ENCODE measurements around the gene SYT4.
"Not testable (repeated sequence)": the region's sequence is repeated elsewhere in the genome, so short reads cannot be mapped to it uniquely, and the experiment has no call there.

Gene SYT4, protein sequence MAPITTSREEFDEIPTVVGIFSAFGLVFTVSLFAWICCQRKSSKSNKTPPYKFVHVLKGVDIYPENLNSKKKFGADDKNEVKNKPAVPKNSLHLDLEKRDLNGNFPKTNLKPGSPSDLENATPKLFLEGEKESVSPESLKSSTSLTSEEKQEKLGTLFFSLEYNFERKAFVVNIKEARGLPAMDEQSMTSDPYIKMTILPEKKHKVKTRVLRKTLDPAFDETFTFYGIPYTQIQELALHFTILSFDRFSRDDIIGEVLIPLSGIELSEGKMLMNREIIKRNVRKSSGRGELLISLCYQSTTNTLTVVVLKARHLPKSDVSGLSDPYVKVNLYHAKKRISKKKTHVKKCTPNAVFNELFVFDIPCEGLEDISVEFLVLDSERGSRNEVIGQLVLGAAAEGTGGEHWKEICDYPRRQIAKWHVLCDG

DNA sequence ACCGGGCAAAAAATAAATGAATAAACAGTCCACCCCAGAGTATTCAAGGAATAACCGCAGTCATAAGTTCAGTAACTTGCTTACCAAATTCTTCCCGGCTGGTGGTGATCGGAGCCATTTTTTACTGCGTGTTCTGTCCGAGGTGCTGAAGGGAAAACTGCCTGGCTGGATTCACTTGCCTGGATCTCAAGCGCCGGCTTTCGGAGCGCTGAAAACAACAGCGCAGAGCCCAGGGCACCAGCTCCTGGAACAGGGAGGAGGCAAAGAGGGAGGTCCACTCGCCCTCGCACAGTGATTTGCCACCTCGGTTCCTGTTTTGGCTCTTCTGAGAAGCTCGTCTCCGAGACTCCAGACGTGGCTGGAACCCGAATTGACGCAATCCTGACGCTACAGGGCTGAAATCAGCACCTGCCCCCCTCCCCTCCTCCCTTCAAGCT is at the start of gene SYT4:
SYT4 (minus strand) TSS at position 327 of the 437 bp plus-strand sequence; CDS start at position 118, 209 bp downstream.
- peak; percentile 92 for DNase-seq

DNA sequence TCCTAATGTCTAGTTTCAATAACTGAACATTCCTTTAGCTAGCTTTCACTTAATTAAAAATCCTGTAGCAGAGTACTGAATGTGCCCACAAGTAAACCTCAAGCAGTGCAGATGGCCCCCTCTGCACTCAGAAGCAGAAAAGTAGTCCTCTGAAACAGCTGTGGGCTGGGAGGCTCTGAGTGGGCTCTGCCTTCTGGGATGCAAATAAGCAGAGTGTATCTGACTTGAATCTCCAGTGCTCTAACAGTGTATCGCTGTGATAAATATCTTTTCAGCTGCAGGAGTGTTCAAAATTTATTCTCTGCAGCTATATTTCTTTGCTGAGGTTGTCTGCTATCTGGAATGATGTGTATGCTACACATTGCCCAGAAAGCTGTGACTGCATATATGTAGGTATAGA is 44.8 kb upstream of the SYT4 start:
- DNase-seq, result no peak

DNA sequence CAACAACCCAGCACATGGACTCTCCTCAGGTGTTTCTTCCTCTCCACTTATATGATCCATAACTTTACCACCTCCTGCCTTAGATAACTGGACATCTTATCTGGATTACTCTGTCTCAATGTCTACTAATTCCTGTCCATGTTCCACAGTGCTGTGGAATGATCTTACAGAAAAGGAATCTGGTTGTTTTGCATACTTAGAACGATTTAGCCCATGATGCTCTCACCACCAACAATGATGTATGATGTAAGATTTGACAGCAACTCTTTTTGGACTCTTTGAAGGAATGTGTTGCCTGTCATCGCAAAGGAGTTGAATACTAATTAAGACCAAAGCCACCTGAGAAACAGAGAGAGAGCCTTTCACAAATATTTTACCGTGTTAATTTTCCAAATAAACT is 37.7 kb upstream of the SYT4 start:
- DNase-seq, result no peak

DNA sequence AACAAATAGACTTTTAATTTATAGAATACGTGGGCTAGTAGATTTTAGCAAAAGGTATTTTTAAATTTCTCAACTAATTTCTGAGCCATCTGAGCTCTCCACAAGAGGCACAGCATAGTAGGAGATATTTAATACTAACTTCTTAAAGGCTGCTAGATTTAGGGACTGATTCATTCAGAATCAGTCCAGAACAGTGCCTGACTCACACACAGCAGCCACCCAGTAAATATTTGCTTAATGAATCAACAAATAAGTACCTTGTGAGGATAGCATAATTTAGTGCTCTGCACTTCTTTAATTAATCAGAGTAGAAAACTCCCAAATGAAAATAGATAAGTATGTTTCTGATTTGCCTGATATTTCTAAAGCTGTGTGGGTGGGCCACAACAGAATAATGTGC is 35.6 kb upstream of the SYT4 start:
- no peak for DNase-seq

DNA sequence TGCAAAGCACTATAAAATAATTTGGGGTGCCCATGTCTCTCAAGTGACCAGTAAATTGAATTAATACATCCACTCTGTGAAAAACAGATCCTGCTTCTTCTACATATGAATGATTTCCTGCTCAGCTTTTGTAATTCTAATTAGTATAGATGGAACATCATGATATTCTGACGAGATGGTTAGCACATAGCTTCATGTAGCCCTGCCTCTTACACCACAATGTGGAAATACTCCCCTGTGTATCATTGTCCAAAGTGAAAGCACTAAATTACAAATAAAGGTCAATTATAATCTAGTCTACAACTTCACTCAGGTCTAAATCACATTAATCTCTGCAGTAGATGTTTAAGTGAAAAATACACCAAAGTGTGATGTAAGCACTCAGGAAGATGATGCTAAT is 32.9 kb upstream of the SYT4 start:
- DNase-seq, result no peak

DNA sequence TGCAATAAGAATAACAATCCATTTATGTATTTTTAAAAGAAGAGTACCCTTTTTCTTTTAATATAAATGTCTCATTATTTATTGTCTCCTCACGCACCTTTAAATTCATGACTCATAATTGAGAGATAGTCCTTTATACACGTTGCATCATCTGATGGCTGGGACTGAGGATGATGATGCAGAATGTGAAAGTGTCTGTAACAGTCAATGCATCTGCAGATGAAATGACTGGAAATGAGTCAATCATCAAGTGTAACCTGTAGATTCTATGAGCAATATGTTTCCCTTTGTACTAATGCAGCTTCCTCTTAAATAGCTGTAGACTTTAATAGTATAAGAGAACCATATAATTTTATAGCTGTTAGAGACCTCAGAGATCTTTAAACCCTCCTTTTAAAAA is 26.1 kb upstream of the SYT4 start:
- no peak for DNase-seq

DNA sequence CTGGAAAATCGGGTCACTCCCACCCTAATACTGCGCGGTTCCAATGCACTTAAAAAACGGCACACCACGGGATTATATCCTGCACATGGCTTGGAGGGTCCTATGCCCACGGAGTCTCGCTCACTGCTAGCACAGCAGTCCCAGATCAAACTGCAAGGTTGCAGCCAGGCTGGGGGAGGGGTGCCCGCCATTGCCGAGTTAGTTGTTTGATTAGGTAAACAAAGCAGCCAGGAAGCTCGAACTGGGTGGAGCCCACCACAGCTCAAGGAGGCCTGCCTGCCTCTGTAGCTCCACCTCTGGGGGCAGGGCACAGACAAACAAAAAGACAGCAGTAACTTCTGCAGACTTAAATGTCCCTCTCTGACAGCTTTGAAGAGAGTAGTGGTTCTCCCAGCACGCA is 8.9 kb upstream of the SYT4 start:
- not testable (repeated sequence) for DNase-seq

DNA sequence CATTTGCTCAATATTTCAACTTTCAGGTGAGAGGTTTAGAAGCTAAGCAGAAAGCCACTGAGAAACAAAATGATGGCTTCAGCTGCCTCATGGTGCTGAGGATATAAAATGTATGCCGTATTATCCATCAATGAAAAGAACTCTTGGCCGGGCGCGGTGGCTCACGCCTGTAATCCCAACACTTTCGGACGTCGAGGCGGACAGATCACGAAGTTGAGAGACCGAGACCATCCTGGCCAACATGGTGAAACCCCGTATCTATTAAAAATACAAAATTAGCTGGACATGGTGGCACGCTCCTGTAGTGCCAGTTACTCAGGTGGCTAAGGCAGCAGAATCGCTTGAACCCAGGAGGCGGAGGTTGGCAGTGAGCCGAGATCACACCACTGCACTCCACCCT is 6.0 kb upstream of the SYT4 start:
- DNase-seq, result no peak

DNA sequence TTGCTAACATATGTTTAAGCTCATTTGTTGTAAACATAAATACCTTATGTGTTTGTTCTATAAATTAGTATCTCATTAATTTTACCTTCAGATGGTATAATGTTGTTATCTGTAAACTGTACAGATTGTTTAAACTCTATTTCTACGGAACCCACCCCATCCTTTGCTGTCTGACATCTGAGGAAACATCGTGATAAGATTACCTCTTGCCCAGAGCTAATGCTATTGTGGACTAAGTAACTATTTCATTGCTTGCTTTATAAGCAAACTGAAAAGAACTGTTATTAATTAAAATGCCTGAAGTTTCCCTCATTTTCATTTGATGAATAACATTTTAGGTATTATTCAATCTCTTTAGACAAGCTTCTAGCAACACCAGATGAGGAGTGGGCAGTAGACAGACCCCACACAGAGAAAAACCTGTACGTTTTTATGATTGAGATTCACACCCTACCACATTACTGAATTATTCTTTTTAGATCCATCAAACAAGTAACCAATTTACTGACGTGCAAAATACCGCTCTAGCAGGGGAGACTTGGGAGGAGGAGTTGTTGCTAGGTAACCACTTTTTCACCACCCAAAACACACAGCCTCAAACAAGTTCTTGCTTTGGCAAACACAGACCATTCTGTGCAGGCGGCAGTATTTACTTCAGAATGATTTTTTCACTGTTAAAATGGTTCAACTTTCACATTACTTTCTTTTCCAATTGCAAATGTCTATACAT is 1.9 kb upstream of the SYT4 start:
- DNase-seq, result no peak

DNA sequence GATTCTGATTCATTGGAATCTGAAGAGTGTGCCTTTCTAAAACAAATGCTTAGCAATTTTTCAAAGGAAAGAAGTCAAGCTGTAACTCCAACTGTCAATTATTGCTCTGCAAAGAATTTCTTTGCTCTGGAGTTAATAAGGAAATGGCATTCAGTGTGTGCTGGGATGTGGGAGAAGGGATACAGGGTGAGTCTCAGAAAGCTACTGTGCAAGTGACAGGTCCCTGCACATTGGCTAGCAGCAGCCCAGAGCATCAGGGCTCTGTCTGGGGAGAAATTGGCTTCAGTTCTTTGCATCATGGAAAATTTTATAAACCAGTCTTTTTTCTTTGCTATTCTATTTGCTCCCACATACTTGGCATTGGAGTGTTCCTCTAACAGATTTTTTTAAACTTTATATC is 1.1 kb upstream of the SYT4 start:
- no peak for DNase-seq

DNA sequence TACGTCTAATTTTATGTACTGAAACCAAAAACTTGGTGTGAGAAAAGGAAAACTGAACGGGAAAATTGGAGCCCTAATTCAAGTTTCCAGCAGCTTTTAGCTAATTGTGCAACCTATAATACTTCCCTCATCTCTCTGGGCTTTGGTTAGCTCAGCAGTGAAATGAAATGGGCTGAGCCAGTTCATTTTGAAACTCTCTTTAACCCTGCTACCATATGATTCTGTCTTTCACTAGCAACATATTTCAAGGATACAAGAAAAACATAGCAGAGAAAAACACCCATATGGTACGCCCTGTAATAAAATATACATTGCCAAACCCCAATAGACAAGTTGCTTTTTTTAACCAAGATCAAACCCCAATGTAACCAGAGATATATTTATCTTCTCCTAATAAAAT is 799 bp downstream of the SYT4 start:
- DNase-seq, result no peak

DNA sequence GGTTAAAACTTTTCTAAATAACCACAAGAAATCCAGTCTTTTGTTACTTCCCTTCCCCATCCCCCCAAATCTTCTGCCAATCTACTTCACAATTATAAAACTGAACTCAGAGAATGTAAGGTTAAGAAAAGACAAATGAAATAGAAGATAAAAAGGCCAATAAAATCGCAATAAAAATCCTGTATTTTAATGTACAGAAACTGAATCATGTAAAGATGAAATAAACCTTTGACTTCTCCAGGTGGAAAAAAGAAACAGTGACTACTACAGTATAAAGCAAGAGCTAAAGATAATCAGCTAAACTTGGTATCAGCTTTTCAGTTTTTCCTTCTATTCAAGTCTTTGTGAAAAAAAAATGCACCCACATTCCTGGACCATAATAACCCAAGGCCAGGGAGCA is 1.7 kb downstream of the SYT4 start:
- no peak for DNase-seq

DNA sequence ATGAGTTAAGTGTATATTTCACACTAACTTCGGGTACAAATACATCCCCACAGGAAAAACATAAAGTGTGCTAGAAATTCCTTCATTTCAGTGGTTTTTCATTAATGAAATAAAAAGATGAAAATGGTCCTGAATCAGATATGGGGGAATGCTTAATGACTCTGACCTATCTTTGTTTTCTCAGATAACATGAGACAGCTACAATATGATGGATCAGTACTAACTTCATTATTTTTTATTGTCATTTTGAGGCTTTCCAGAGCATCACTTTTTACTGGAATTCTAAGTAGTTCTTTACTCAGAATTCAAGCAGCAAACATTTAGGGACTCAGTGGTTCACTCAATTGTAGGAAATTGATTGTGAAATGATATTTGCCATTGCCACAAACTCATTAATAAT is 2.8 kb downstream of the SYT4 start:
- no peak for DNase-seq

DNA sequence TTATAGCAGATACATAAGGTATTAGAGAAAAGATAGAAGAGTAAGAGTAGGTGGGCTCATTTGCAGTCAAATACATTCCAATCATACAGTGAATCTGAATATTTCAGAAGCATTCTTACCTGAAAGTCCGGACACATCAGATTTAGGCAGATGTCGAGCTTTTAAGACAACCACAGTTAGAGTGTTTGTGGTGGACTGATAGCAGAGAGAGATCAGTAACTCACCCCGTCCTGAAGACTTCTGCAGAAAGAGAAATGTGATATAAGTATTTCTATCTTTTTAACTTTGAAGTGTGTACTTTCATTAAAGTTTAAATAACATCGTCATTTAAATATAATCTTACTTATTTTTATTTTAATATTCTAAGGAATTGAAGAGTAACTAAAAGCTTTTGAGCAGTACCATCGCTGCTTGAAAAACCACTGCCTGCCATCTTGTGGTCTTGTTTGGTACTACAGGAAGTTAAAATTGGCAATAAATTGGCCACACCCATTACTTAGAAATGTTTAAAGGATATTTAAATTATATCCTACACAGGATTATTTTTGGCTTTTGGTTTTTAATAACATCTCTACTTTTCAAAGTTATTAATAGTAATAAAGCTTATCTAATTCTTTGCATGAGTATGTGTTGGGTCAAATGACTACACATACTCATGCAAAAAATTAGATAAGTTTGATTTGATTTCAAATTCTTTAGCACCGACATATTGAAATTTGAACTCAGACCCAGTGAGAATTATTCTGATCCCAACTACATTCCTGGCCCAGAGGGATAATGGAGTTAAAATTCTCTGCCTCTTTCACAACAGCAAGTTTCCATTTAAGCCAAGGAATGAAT is 5.5 kb downstream of the SYT4 start:
- DNase-seq, result no peak

DNA sequence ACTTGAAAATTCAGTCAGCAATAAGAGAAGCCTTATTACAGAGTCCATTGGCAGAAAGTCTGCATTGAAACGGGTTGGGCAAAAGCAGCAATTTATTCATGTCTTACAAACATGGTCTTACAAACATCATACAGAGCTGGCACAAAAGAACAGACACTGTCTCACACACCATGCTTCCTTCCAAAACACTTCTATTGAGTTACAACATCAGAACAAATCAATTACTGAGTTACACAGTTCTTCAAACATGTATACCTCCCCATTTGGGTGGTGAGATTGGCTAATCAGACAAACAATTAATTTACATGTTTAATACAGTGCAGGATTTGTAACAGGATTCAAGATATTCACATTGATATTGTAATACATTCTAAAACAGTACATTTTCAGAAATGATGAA is 9.5 kb downstream of the SYT4 start:
- DNase-seq, result no peak

DNA sequence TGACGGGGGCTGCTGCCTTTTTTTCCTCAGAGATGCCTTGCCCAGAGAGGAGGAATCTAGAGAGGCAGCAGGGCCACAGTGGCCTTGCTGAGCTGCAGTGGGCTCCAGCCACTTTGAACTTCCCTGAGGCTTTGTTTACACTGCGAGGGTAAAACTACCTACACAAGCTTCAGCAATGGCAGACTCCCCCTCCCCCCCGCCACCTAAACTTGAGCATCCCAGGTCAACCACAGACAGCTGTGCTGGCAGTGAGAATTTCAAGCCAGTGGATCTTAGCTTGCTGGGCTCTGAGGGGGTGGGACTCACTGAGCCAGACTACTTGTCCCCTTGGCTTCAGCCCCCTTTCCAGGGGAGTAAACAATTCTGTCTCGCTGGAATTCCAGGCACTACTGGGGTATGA is 11.8 kb downstream of the SYT4 start:
- no peak for DNase-seq

DNA sequence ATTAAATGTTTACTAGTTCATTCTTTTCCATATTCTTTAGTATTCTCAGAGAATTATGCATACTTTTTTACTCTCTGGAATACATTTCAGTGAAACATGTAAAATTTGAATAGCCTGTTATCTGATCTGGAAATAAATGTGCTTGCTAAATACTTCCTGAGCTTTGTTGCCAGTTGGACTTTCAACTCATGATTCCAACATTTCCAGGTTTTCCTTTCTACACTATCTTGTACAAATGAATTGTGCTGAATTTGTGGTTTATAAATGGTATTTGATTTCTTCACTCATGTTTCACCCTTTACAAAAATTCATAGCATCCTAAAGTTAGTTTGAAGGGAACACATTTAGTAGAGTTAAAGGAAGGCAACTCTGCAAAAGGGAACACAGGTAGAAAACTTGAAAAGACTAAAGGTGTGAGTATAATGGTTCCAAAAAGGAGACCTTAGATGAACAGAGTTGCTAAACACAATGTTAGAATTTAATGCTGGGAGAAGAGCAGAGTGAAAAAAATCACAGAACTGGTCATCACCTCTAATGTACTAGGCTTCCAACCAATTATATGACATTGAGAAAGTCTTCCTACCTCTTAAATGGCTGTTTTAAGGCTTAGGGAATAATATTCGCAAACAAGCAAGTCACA is 28.6 kb downstream of the SYT4 start:
- DNase-seq, result no peak

DNA sequence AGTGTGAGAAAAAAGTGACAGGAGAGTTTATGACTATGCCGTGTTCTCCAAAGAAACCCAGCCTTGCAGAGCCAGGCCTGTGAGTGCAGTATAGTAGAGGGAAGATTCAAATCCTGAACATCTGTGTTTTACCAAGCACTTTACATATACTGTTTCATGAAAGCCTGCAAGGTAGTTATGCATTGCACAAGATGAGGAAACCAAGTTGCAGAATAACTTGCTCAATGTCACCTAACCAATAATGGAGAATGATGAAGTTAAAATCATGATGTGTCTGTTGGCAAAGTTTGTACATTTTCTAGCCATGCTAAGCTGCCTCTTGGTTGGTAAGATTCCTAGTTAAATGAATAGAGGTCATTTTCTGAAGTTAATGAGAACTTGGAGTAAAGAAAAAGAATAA is 29.3 kb downstream of the SYT4 start:
- DNase-seq, result no peak

DNA sequence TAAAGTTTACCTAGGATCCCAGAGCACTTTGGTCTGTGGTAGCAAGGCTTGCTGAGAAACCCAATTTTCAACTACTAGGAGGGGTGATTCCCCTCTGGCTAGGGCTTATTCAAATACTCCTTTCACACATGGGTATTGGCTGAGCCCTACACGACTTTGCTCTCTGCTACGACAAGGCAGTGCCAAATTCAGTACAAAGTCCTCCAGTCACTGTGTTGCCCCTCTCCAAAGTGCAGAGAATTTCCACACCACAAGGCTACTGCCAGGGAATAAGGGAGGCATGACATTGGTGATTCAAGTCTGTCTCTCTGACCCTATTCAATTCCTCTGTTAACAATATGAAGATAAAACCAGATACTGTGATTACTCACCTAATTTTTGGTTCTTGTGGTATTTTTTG is 38.9 kb downstream of the SYT4 start:
- DNase-seq, result no peak

DNA sequence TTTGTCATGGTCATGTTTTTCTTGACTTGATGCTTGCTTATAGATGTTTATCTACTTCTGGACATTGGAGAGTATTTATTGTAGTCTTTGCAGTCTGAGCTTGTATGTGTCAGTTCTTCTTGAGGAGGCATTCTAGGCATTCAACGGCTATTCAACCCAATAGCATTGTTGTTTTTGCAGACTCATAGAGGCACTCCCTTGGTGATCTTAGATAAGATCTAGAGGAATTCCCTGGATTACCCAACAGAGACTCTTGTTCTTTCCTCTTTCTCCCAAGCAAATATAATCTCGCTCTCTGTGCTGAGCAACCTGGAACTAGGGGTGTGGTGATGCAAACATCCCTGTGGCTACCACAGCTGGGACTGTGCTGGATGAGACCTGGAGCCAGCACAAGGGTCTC is 40.4 kb downstream of the SYT4 start:
- DNase-seq, result no peak

DNA sequence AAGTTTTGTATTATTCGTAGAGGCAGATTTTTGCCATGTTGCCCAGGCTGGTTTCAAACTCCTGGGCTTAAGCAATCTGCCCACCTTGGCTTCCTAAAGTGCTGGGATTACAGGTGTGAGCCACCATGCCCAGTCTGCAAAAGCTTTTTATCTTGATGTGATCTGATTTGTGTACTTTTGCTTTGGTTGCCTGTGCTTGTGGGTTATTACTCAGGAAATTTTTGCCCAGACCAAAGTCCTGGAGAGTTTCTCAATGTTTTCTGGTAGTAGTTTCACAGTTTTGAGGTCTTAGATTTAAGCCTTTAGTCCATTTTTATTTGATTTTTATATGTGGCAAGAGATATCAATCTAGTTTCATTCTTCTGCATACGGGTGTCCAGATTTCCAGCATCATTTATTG is 42.4 kb downstream of the SYT4 start:
- DNase-seq, result no peak

DNA sequence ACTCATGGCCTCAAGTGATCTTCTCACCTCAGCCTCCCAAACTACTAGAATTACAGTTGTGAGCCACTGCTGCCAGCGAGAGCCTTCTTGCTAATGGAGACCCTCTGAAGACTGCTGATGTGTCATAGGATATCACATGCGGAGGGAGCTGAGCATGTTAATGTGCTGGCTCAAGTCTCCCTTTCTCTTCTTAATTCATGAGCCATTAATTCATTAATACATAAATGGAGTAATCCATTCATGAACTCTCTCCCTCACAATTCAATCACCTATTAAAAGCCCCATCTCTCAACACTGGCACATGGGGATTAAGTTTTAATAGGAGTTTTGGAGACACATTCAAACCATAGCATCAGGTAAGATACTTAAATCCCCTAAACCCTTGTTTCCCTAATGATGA is 54.8 kb downstream of the SYT4 start:
- DNase-seq, result no peak

DNA sequence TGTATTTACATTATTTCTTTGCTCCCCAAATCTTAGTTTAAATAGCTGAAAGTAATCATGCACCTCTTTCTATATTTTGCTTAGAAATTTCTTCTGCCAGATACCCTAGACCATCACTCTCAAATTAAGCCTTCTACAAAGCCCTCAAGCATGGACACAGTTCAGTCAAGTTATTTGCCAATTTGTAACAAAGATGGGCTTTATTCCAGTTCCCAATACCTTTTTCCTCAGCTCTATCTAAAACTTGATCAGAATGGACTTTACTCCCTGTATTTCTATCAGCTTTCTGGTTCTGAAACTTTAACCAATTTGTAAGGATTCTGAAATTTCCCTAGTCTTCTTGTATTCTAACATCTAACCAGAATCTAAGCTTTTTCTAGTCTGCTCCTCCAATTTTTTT is 56.6 kb downstream of the SYT4 start:
- no peak for DNase-seq

Measured in islet precursor cell (in vitro differentiated cells).